ENCODE measurements around the gene TTYH1. TPM values are rescaled to one million over a fixed set of nuclear protein-coding genes. Genes with fewer than 3 reads are reported as not detected.
A peak's percentile ranks its signal among the peaks of the same experiment; 100 is the strongest.
"Not testable (repeated sequence)": the region's sequence is repeated elsewhere in the genome, so short reads cannot be mapped to it uniquely, and the experiment has no call there.

The TTYH1 gene
- total RNA-seq, 1 experiment from 2014 or later, result not detected

DNA sequence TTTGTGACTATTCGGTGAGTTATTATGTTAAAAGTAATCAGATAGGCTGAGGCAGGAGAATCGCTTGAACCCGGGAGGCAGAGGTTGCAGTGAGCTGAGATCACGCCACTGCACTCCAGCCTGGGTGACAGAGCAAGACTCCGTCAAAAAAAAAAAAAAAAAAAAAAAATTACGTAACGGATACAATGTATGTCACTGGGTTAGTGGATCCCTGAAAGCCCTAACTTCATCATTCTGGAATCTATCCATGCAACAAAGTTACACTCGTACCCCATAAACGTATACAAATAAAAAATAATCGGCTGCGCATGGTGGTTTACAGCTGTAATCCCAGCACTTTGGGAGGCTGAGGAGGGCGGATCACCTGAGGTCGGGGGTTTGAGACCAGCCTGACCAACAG lies 33.2 kb upstream of the TTYH1 start:
- H3K27me3 ChIP-seq (replicated peaks); H3K4me3 ChIP-seq; H3K36me3 ChIP-seq; H3K27ac ChIP-seq; DNase-seq (ENCODE audit: low read depth in 1 of 2, low spot score in 2 of 2); H3K9me3 ChIP-seq (replicated peaks); H3K4me1 ChIP-seq (replicated peaks): not testable (repeated sequence)

DNA sequence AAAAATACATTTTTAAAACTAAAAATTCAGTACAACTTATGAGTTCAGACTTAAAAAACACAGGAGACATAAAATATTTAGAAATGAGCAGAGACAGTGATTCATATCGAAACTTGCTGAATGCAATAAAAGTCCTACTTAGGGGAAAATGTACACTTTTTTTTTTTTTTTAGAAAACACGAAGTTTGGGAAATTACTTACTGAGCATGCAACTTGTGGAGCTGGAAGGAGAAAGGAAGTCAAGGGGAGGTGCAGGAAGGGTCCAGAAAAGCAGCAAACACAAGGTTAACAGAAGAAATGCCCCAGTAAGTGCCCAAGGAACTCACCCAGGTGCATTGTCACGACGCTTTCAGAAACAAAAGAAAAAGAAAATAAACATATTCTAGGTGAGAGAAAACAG lies 31.9 kb upstream of the TTYH1 start:
- H3K9me3 ChIP-seq (replicated peaks), result no peaks in the 10 kb centered on the region
- no peak overlapping the region for H3K27ac ChIP-seq
- H3K4me3 ChIP-seq, result no peak overlapping the region
- no peaks in the 10 kb centered on the region for H3K4me1 ChIP-seq (replicated peaks)
- DNase-seq (ENCODE audit: low read depth in 1 of 2, low spot score in 2 of 2), result no peak
- H3K27me3 ChIP-seq (replicated peaks), result peaks cover 10% of the 10 kb centered on the region
- H3K36me3 ChIP-seq, result no peaks in the 10 kb centered on the region

DNA sequence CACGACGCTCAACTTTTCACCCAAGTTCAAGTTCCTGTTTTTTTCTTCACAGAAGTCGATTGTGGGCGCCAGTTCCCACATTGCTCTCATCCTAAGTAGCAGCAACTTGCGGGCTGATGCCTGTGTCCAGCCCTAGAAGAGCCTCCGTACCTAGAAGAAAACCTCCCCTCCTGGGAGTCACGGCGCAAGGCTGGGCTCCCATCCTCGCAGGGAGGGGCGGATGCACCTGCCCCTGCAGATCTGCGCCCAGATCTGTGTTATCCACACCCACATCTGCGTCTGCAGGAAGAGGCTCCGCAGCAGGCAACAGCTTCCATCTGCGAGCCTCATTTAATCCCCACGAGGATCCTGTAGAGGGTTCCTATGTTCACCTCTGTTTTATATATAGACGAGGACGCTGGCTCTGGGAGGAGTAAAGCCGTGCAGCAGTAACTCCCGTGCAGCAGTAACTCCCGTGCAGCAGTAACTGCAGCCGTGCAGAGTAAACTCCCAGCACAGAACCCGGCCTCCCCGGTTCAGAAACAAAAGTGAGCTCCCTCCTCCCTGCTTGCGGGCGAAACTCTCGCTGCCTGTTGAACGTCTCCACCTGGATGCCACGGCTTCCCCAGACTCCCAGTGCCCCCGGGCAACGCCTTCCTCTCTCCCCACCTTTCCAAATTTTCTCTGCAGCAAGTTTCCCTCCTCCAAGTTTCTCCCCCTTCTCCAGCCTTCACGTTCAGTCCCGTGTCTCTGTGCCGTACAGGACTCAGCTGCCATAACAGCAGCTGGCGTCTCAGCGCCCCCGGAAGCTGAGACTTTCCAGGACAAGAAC lies 27.1 kb upstream of the TTYH1 start:
- Histone ChIP-seq H3K9me3 (replicated peaks) (0 out of 2 replicates have a peak, but pooled peaks cover 3% of the 10 kb centered on the region), H3K27me3 (replicated peaks) (peaks cover 17% of the 10 kb centered on the region), H3K36me3 (no peaks in the 10 kb centered on the region), H3K27ac (no peak overlapping the region), H3K4me1 (replicated peaks) (no peaks in the 10 kb centered on the region), H3K4me3 (no peak overlapping the region)
- DNase-seq (ENCODE audit: low read depth in 1 of 2, low spot score in 2 of 2), result no peak

DNA sequence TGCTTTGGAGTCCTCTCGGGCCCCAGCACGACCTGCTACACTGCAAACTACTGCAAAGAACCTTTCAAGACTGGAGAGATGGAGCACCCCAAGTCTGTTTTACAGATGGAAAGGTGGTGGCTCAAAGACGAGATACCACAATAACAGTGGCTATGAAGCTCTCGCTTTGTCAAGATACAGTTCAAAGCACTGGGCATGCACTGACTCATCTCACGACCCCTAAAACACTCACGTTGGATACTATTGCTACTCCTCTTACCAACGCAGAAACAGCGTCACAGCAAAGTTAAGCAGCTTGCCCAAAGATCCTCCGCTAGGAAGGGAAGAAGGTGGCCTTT lies 26.5 kb upstream of the TTYH1 start:
- Histone ChIP-seq H3K27ac (no peak overlapping the region), H3K36me3 (no peaks in the 10 kb centered on the region), H3K9me3 (replicated peaks) (0 out of 2 replicates have a peak, but pooled peaks cover 3% of the 10 kb centered on the region), H3K4me1 (replicated peaks) (no peaks in the 10 kb centered on the region), H3K27me3 (replicated peaks) (peaks cover 17% of the 10 kb centered on the region), H3K4me3 (no peak overlapping the region)
- no peak for DNase-seq (ENCODE audit: low read depth in 1 of 2, low spot score in 2 of 2)

DNA sequence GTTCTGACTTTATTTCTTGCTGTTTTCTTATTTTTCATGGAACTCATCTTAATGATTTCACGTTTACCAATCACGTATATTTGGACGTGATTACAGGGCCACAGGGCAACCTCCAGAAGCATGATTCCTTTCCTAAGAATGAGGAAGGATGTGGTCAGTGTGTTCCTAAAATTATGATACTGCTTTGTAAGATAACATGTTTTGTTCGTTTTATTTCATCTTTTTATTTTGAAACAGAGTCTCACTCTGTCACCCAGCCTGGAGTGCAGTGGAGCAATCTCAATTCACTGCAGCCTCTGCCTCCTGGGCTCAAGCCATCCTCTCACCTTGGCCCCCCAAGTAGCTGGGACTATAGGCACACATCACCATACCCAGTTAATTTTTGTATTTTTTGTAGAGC lies 25.7 kb upstream of the TTYH1 start:
- H3K9me3 ChIP-seq (replicated peaks), result 0 out of 2 replicates have a peak, but pooled peaks cover 3% of the 10 kb centered on the region
- H3K27ac ChIP-seq, result no peak overlapping the region
- H3K36me3 ChIP-seq, result no peaks in the 10 kb centered on the region
- H3K4me3 ChIP-seq, result no peak overlapping the region
- H3K27me3 ChIP-seq (replicated peaks), result peaks cover 17% of the 10 kb centered on the region
- no peak for DNase-seq (ENCODE audit: low read depth in 1 of 2, low spot score in 2 of 2)
- no peaks in the 10 kb centered on the region for H3K4me1 ChIP-seq (replicated peaks)

DNA sequence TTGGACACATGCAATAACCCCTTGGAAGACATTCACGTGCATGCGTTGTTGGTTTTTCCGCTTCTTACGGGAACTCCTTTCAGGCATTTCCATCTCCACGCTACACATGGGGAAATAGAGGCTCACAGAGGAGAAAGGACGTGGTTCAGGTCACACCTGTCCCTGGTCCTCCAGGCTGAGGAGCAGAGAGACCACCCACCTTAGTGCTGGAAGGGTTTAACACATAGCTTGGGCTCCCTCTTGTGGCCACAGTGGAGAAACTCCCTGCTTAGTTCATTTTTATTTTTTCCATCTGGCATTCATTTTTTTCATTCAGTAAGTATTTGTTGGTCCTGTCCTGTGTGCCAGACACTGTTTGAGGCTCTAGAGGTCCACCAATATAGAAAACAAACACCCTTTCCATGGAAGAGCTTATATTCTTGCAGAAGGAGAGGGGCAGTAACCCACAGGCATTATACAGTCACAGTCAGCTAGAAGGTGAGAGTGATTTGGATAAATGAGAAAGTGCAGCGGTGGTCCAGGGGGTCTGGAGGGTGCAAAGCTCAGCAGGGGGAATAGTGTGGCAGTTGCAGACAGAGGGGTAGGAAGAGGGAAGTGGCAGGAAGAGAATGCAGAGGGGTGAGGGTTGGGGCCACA lies 24.2 kb upstream of the TTYH1 start:
- Histone ChIP-seq H3K36me3 (no peaks in the 10 kb centered on the region), H3K4me1 (replicated peaks) (no peaks in the 10 kb centered on the region), H3K4me3 (no peak overlapping the region), H3K27me3 (replicated peaks) (peaks cover 17% of the 10 kb centered on the region), H3K9me3 (replicated peaks) (0 out of 2 replicates have a peak, but pooled peaks cover 3% of the 10 kb centered on the region), H3K27ac (no peak overlapping the region)
- peak; percentile 18 to 58 for DNase-seq (ENCODE audit: low read depth in 1 of 2, low spot score in 2 of 2)

DNA sequence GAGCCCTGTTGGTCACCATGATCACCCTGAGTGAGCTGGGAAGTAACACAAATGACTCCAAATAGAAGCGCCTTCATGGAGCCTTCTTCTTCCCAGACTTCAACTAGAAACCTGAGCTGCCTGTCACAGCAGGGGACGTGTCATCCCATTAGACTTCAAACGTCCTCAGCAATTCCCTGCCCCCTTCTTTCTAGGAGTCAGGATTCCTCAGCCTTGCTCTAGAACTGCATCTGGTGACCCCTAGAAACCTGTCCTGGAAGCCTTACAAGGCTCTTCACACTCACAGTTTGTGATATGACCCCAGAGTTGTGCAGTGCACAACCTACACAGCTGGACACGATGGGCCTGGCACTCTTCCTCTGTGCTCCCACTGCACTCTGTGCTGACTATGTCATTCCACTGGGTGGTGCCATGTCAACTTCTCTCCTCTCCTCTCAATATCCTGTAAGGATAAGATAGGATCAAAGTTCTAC lies 23.6 kb upstream of the TTYH1 start:
- Histone ChIP-seq H3K27me3 (replicated peaks) (peaks cover 17% of the 10 kb centered on the region), H3K4me3 (no peak overlapping the region), H3K4me1 (replicated peaks) (no peaks in the 10 kb centered on the region), H3K9me3 (replicated peaks) (0 out of 2 replicates have a peak, but pooled peaks cover 3% of the 10 kb centered on the region), H3K36me3 (no peaks in the 10 kb centered on the region), H3K27ac (no peak overlapping the region)
- DNase-seq (ENCODE audit: low read depth in 1 of 2, low spot score in 2 of 2), result no peak

DNA sequence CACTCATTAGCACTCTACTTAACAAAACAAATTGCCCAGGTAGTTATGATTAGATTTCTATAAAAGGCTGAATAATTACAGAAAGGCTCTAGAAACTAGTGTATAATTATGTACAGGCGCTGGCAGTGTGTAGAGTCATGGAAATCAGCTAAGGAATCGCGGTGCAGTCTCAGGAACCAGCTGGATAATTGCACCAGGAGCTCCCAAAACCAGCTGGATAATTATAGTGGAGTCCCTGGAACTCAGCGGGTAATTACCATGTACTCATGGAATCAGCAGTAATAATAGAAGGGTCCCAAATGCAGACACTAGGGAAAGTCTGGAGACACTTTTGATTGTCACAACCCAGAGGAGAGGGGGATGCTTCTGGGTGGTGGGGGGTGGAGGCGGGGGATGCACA lies 23.2 kb upstream of the TTYH1 start:
- Histone ChIP-seq H3K27me3 (replicated peaks) (peaks cover 16% of the 10 kb centered on the region), H3K4me3 (no peak overlapping the region), H3K27ac (no peak overlapping the region), H3K36me3 (no peaks in the 10 kb centered on the region), H3K9me3 (replicated peaks) (0 out of 2 replicates have a peak, but pooled peaks cover 3% of the 10 kb centered on the region), H3K4me1 (replicated peaks) (no peaks in the 10 kb centered on the region)
- no peak for DNase-seq (ENCODE audit: low read depth in 1 of 2, low spot score in 2 of 2)

DNA sequence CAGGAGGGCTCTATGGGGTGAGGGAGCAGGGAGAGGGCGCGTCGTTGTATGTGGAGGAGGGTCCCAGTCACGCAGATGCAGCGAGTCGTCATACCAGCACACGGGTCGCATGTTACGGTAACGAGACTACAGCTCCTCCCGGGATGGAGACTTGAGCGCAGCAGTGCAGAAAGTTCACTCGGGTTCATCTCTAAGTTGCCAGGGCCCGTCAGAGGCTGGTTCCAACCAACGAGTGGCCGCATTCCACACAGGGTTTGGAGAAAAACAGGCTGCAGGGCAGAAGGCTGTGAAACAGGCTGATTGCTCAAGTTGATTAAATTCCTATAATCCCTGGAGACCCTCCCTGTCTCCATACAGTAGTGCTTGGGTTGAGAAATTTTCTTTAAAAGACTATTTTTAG lies 21.9 kb upstream of the TTYH1 start:
- H3K27me3 ChIP-seq (replicated peaks), result peaks cover 8% of the 10 kb centered on the region
- H3K4me1 ChIP-seq (replicated peaks), result no peaks in the 10 kb centered on the region
- no peak overlapping the region for H3K4me3 ChIP-seq
- no peak for DNase-seq (ENCODE audit: low read depth in 1 of 2, low spot score in 2 of 2)
- no peaks in the 10 kb centered on the region for H3K36me3 ChIP-seq
- 0 out of 2 replicates have a peak, but pooled peaks cover 3% of the 10 kb centered on the region for H3K9me3 ChIP-seq (replicated peaks)
- no peak overlapping the region for H3K27ac ChIP-seq

DNA sequence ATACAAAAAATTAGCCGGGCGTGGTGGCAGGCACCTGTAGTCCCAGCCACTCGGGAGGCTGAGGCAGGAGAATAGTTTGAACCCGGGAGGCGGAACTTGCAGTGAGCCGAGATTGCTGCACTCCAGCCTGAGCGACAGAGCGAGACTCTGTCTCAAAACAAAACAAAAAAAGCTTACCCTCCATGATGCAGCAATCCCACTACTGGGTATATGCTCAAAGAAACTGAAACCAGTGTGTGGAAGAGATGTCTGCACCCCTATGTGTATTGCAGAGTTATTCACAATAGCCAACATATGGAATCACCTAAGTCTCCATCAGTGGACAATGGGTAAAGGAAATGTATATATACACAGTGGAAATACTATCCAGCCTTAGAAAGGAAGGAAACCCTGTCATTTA lies 19.6 kb upstream of the TTYH1 start:
- H3K9me3 ChIP-seq (replicated peaks), result 0 out of 2 replicates have a peak, but pooled peaks cover 3% of the 10 kb centered on the region
- H3K4me3 ChIP-seq, result no peak overlapping the region
- no peaks in the 10 kb centered on the region for H3K4me1 ChIP-seq (replicated peaks)
- peaks cover 4% of the 10 kb centered on the region; the same call in 1 of the 2 replicates for H3K27me3 ChIP-seq (replicated peaks)
- H3K36me3 ChIP-seq, result no peaks in the 10 kb centered on the region
- DNase-seq (ENCODE audit: low read depth in 1 of 2, low spot score in 2 of 2), result no peak
- no peak overlapping the region for H3K27ac ChIP-seq

DNA sequence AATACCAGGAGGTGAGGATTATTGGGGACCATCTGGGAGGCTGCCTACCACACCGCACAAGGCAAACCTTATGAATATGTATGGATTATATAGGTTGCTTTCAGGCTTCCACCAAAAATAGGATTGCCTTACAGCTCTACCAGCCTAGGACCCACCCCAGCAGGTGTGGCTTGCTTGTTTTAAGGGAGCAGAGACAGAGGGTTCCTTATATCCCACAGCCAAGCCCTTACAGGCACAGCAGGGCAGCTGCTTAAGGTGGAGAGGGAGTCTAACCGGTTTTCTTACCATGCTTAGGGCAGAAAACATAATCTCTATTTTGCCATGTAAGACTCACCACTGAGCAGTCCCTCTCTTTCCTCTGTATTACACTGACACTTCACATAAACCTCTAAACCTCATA lies 16.1 kb upstream of the TTYH1 start:
- DNase-seq (ENCODE audit: low read depth in 1 of 2, low spot score in 2 of 2), result no peak

DNA sequence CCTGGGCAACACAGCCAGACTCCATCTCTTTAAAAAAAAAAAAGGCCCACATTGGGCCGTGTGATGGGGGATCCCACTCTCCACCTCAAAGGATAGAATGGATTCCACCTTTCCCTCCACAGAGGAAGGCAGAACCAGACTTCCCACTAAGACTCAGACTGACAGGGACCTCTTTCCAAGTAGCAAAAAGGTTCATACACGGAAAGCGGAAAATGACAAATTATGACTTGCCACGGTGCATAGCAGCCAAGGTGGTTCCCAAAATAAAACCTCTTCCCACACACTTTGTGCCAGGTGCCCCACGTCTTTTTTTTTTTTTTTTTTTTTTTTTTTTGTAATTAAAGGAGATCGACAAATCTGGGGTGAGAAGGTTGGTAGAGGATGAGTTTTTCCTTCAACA lies 14.4 kb upstream of the TTYH1 start:
- H3K36me3 ChIP-seq, result no peaks in the 10 kb centered on the region
- no peak overlapping the region for H3K27ac ChIP-seq
- 0 out of 2 replicates have a peak, but pooled peaks cover 4% of the 10 kb centered on the region for H3K27me3 ChIP-seq (replicated peaks)
- no peaks in the 10 kb centered on the region for H3K4me1 ChIP-seq (replicated peaks)
- no peak for DNase-seq (ENCODE audit: low read depth in 1 of 2, low spot score in 2 of 2)
- no peaks in the 10 kb centered on the region for H3K9me3 ChIP-seq (replicated peaks)
- H3K4me3 ChIP-seq, result no peak overlapping the region

More for the DNA sequence above, 16.1 kb upstream of the TTYH1 start:
- Histone ChIP-seq H3K36me3 (no peaks in the 10 kb centered on the region), H3K27ac (no peak overlapping the region), H3K9me3 (replicated peaks) (no peaks in the 10 kb centered on the region), H3K4me1 (replicated peaks) (no peaks in the 10 kb centered on the region), H3K27me3 (replicated peaks) (0 out of 2 replicates have a peak, but pooled peaks cover 4% of the 10 kb centered on the region), H3K4me3 (no peak overlapping the region)

DNA sequence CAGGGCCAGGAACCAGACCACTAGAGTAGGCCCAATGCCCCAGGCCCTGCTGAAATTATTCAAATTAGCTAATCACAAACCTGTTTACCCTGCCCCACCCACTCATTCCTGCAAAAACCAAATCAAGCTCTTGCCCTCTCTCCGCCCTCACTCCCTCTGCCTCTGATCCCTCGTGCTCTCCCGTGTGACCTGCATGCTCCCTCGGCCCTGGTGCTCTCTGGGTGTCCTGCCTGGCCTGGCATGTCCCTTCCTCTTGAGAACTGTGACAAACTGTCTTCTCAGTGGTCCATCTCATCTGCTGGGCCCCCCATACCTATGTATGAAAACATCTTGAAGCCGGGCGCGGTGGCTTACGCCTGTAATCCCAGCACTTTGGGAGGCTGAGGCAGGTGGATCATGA lies 12.2 kb upstream of the TTYH1 start:
- Histone ChIP-seq H3K27me3 (replicated peaks) (0 out of 2 replicates have a peak, but pooled peaks cover 4% of the 10 kb centered on the region), H3K4me3 (no peak overlapping the region), H3K36me3 (no peaks in the 10 kb centered on the region), H3K9me3 (replicated peaks) (no peaks in the 10 kb centered on the region), H3K27ac (no peak overlapping the region), H3K4me1 (replicated peaks) (no peaks in the 10 kb centered on the region)
- DNase-seq (ENCODE audit: low read depth in 1 of 2, low spot score in 2 of 2), result no peak

DNA sequence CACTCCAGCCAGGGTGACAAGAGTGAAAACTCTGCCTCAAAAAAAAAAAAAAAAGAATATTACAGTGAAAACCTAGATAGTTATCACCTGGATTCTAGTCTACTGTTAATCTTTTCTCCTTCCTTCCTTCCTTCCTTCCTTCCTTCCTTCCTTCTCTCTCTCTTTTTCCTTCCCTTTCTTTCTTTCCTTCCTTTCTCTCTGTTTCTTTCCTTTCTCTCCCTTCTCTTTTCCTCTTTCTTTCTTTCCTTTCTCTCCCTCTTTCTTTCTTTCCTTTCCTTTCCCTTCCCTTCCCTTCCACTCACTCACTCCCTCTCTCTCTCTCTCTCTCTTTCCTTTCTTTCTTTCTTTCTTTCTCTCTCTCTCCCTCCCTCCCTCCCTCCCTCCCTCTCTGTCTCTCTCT lies 9.6 kb upstream of the TTYH1 start:
- no peaks in the 10 kb centered on the region for H3K4me1 ChIP-seq (replicated peaks)
- H3K4me3 ChIP-seq, result no peak overlapping the region
- no peaks in the 10 kb centered on the region for H3K27me3 ChIP-seq (replicated peaks)
- DNase-seq (ENCODE audit: low read depth in 1 of 2, low spot score in 2 of 2), result no peak
- no peaks in the 10 kb centered on the region for H3K9me3 ChIP-seq (replicated peaks)
- no peak overlapping the region for H3K27ac ChIP-seq
- H3K36me3 ChIP-seq, result no peaks in the 10 kb centered on the region

Data from SJSA1 (cell line).